Common myeloid progenitor, CD34-positive (primary cell): ENCODE data around the gene AKAP13.

ENCODE experiments used
- CTCF ChIA-PET: fragments of 350-600 bp; sonication (Branson Sonifier 250); formaldehyde crosslinking; loops from one replicate; lab custom pipeline; 2021; ENCODE audit warnings: antibody characterized with exemption; lab: Charles Lee
- POLR2A ChIA-PET: fragments of 350-600 bp; sonication (Branson Sonifier 250); formaldehyde crosslinking; loops from one replicate; lab custom pipeline; 2021; ENCODE audit warnings: antibody characterized with exemption; lab: Charles Lee
- DNase-seq, 3 donors: peaks; one replicate each; pipeline versions ENCODE4 v3.0.0 to v3.0.0-alpha.2; 2013
- H3K27ac ChIP-seq, 2 experiments: 1 replicate in 1 of 2; 2 replicates in 1 of 2; pipeline ENCODE4 v1.7.0; 2013; ENCODE audit warnings: inconsistent platforms in 2 of 2, low read length in 2 of 2, mild to moderate bottlenecking in 2 of 2, low read depth in 1 of 2, moderate library complexity in 1 of 2; ENCODE audit not compliant: severe bottlenecking in 2 of 2, insufficient read depth in 1 of 2, poor library complexity in 1 of 2
- H3K27me3 ChIP-seq, 5 experiments: replicated peaks in 2 of 5; 1 replicate in 3 of 5; 2 replicates in 2 of 5; pipeline versions ENCODE4 v1.6.1 to v1.7.0; 2013; ENCODE audit warnings: low read length in 4 of 5, mild to moderate bottlenecking in 2 of 5, moderate library complexity in 2 of 5, inconsistent platforms in 1 of 5; ENCODE audit not compliant: insufficient read depth in 5 of 5, control insufficient read depth in 4 of 5
- H3K36me3 ChIP-seq, 4 experiments: 1 replicate in 2 of 4; 2 replicates in 2 of 4; pipeline versions ENCODE4 v1.6.1 to v1.7.0; 2013; ENCODE audit warnings: low read length in 3 of 4, control low read depth in 1 of 4, mild to moderate bottlenecking in 1 of 4; ENCODE audit not compliant: control insufficient read depth in 4 of 4, insufficient read depth in 4 of 4
- H3K4me1 ChIP-seq, 4 experiments: 1 replicate in 3 of 4; 2 replicates in 1 of 4; pipeline versions ENCODE4 v1.6.1 to v1.7.1; 2013; ENCODE audit warnings: low read length in 3 of 4, mild to moderate bottlenecking in 3 of 4, control low read depth in 1 of 4, inconsistent platforms in 1 of 4, moderate library complexity in 1 of 4; ENCODE audit not compliant: control insufficient read depth in 4 of 4, insufficient read depth in 4 of 4; ENCODE audit errors: control extremely low read depth in 1 of 4
- H3K4me3 ChIP-seq, 7 experiments: 1 replicate in 4 of 7; 2 replicates in 3 of 7; pipeline versions ENCODE4 v1.5.1 to v1.7.0; 2013; ENCODE audit warnings: mild to moderate bottlenecking in 7 of 7, low read length in 6 of 7, moderate library complexity in 6 of 7, inconsistent platforms in 2 of 7, low read depth in 2 of 7, control low read depth in 1 of 7; ENCODE audit not compliant: insufficient read depth in 4 of 7, control insufficient read depth in 1 of 7; ENCODE audit errors: extremely low read depth in 1 of 7
- H3K9me3 ChIP-seq, 5 experiments: 1 replicate in 4 of 5; 2 replicates in 1 of 5; pipeline versions ENCODE4 v1.6.1 to v1.7.1; 2013; ENCODE audit warnings: low read length in 4 of 5, mild to moderate bottlenecking in 2 of 5, inconsistent platforms in 1 of 5, low read depth in 1 of 5, moderate library complexity in 1 of 5; ENCODE audit not compliant: control insufficient read depth in 4 of 5, insufficient read depth in 2 of 5; ENCODE audit errors: control extremely low read depth in 1 of 5
- WGBS: methylation state at CpG from one replicate; pipeline ENCODE4 v1.1.5; 2013; ENCODE audit not compliant: insufficient coverage; 5-methylcytosine and 5-hydroxymethylcytosine counted together

The AKAP13 gene

DNA sequence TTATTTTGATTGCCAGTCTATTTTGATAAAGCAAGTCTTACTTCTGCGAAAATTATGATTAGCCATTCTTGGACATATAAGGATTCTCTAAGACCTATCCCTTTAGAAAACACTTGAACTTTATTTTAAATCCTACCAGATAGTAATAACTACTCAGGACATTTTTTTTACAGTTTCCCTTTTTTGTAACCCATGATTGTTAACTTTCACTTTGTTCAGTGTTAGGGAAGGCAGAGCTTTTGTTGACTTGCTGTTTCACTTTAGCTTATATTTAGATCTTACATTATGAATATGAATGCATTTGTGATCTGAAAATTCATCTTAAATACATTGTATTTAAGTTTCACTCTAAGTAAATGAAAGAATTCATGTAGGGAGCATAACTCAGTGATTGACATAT is 167.0 kb downstream of the AKAP13 start:
- CTCF ChIA-PET = no interaction called here
- H3K9me3 ChIP-seq = no peaks in the 10 kb centered on the region
- WGBS = no CpG with 5 or more reads among the region's 1 CpG
- peak overlapping the region in 1 of 2 experiments; percentile 47 for H3K27ac ChIP-seq
- peaks cover 0 to 3% (median 0%) of the 10 kb centered on the region in 4 experiments for H3K36me3 ChIP-seq
- H3K4me1 ChIP-seq = peaks cover 22 to 52% (median 33%) of the 10 kb centered on the region in 4 experiments
- H3K4me3 ChIP-seq = peak overlapping the region in 1 of 7 experiments; percentile 6
- POLR2A ChIA-PET = no interaction called here
- DNase-seq = peak in 2 of 3 donors; percentile 46 to 55
- no peaks in the 10 kb centered on the region for H3K27me3 ChIP-seq

- Histone ChIP-seq H3K27ac (no peak overlapping the region), H3K27me3 (no peaks in the 10 kb centered on the region), H3K9me3 (peaks cover 0 to 3% (median 0%) of the 10 kb centered on the region in 5 experiments), H3K36me3 (peaks cover 0 to 4% (median 0%) of the 10 kb centered on the region in 4 experiments), H3K4me1 (peaks cover 17 to 43% (median 26%) of the 10 kb centered on the region in 4 experiments), H3K4me3 (no peak overlapping the region)
- 100% methylated on average over 1 of the region's 2 CpGs for WGBS
- ChIA-PET CTCF (interaction anchor here (1.3 kb wide), 1 partner anchor 11 kb away, joined by 5 read pairs; no protein-coding TSS in a partner anchor), POLR2A (no interaction called here)
- DNase-seq = no peak
These were observed 169.9 kb downstream of the AKAP13 start for GRCh38 chr15:85550283-85550682.

DNA sequence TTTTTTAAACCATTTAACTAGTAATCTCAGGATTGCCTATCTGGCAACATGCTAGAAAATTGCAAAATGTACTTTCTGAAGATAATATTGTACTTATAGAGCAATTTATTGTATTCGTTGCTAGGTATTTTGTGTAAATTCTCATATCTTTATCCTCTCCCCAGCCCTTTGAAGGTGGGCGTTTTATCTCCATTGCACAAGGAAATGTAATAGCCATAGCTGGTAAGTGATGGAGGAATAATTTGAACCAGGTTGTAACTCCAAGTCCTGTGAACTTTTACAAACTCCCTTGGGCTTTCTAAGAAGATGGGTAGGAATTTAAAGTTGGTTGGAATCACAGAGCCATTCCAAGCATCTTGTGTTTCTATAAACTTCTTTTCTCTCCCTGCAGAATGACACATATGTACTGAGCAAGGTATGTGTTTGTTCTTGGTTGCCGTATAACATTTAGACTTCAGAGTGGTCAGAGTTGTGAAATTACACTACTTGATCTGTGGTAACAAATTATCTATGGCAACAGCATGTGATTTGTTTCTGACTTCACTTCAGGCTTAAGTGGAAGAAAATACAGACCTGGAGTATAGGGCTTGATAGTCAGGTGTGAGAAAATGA is 170.9 kb downstream of the AKAP13 start:
- Histone ChIP-seq H3K4me3 (no peak overlapping the region), H3K27me3 (no peaks in the 10 kb centered on the region), H3K36me3 (peaks cover 0 to 4% (median 0%) of the 10 kb centered on the region in 4 experiments), H3K4me1 (peaks cover 14 to 43% (median 23%) of the 10 kb centered on the region in 4 experiments), H3K27ac (no peak overlapping the region), H3K9me3 (peaks cover 0 to 3% (median 0%) of the 10 kb centered on the region in 5 experiments)
- 100% methylated on average over 1 of the region's 3 CpGs for WGBS
- ChIA-PET CTCF (interaction anchor here (1.0 kb wide), 1 partner anchor 24 kb away, joined by 3 read pairs; no protein-coding TSS in a partner anchor), POLR2A (no interaction called here)
- DNase-seq = no peak

GRCh38 chr15:85554852-85555521 is 174.6 kb downstream of the AKAP13 start:
- Histone ChIP-seq H3K9me3 (peaks cover 0 to 3% (median 0%) of the 10 kb centered on the region in 5 experiments), H3K27ac (peak overlapping the region in 1 of 2 experiments; percentile 40), H3K27me3 (no peaks in the 10 kb centered on the region), H3K4me1 (peaks cover 9 to 34% (median 21%) of the 10 kb centered on the region in 4 experiments), H3K36me3 (peaks cover 0 to 4% (median 1%) of the 10 kb centered on the region in 4 experiments), H3K4me3 (peak overlapping the region in 5 of 7 experiments; percentile 44 to 51 (median 46))
- POLR2A ChIA-PET = no interaction called here
- DNase-seq = peak in 2 of 3 donors; percentile 82 to 87
- 19% methylated on average over 4 of the region's 7 CpGs for WGBS
- CTCF ChIA-PET = interaction anchor here (0.8 to 1.5 kb wide), 4 partner anchors 10 to 28 kb away, joined by 3 to 4 read pairs (median 3); no protein-coding TSS in a partner anchor

DNA sequence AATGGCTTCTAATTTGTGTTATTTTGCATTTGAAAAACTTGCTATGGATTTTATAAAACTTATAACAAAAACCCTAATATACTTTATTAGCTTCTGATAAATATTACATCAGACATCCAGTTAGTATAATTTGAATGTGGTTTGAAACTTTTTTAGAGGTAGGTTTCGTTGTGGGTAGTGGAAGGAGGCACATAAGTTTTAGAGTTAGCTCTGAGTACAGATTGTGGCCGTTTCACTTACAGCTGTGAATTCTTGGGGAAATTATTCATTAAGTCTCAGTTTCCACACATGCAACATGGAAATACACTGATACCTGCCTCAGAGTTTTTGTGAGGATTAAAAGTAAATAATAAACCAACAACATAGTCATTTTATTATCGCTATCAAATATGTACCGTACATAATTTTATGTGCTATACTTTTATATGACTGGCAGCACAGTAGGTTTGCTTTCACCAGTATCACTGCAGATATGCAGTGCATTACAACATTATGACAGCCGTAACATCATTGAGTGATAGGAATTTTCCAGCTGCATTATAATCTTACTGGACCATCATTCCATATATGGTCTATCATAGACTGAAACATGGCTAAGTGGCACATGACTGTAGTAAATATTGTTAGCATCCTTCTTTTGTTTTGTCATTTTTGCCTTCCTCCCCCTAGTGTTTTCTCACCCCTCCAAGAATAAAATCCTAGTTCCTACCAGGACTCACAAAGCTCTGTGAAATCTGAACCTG is 175.6 kb downstream of the AKAP13 start:
- ChIA-PET POLR2A (no interaction called here), CTCF (interaction anchor here (0.9 to 1.7 kb wide), 8 partner anchors 11 to 70 kb away, joined by 3 to 5 read pairs (median 4); no protein-coding TSS in a partner anchor)
- WGBS = no CpG with 5 or more reads among the region's 5 CpGs
- H3K4me3 ChIP-seq = peak overlapping the region in 3 of 7 experiments; percentile 46 to 51 (median 48)
- H3K4me1 ChIP-seq = peaks cover 9 to 34% (median 21%) of the 10 kb centered on the region in 4 experiments
- H3K9me3 ChIP-seq = peaks cover 0 to 3% (median 0%) of the 10 kb centered on the region in 5 experiments
- DNase-seq = no peak
- H3K27me3 ChIP-seq = no peaks in the 10 kb centered on the region
- H3K27ac ChIP-seq = no peak overlapping the region
- H3K36me3 ChIP-seq = peaks cover 0 to 4% (median 1%) of the 10 kb centered on the region in 4 experiments

- H3K27ac ChIP-seq = no peak overlapping the region
- no peak for DNase-seq
- no peaks in the 10 kb centered on the region for H3K27me3 ChIP-seq
- POLR2A ChIA-PET = no interaction called here
- H3K9me3 ChIP-seq = peaks cover 0 to 3% (median 0%) of the 10 kb centered on the region in 5 experiments
- H3K36me3 ChIP-seq = peaks cover 0 to 4% (median 1%) of the 10 kb centered on the region in 4 experiments
- peaks cover 9 to 34% (median 21%) of the 10 kb centered on the region in 4 experiments for H3K4me1 ChIP-seq
- CTCF ChIA-PET = interaction anchor here (0.9 to 1.7 kb wide), 6 partner anchors 20 to 70 kb away, joined by 3 to 5 read pairs (median 4); no protein-coding TSS in a partner anchor
- H3K4me3 ChIP-seq = peak overlapping the region in 1 of 7 experiments; percentile 44
- WGBS = no CpG with 5 or more reads among the region's 2 CpGs
These were observed 176.2 kb downstream of the AKAP13 start for GRCh38 chr15:85556618-85556895.
